H9 (cell line): Measurements from ENCODE around the gene BRI3. TPM values are rescaled to one million over a fixed set of nuclear protein-coding genes. Genes with fewer than 3 reads are reported as not detected.

ENCODE experiments used
- DNase-seq: peaks from one replicate; pipeline ENCODE4 v3.0.0-alpha.2; 2017
- H2AFZ ChIP-seq: one replicate; pipeline ENCODE4 v1.6.1; 2013; ENCODE audit warnings: mild to moderate bottlenecking, low read length, control low read depth, moderate library complexity
- H2AK5ac ChIP-seq: 2 replicates; pipeline ENCODE4 v1.6.1; 2013; ENCODE audit warnings: low read length, control low read depth, mixed read lengths; ENCODE audit not compliant: insufficient read length
- H2BK120ac ChIP-seq: one replicate; pipeline ENCODE4 v1.6.1; 2013; ENCODE audit warnings: low read depth, mild to moderate bottlenecking, low read length, control low read depth, inconsistent platforms; ENCODE audit not compliant: poor library complexity, severe bottlenecking
- H2BK12ac ChIP-seq: 2 replicates; pipeline ENCODE4 v1.6.1; 2013; ENCODE audit warnings: low read length, control low read depth, mixed read lengths, low read depth; ENCODE audit not compliant: insufficient read length
- H2BK15ac ChIP-seq: 2 replicates; pipeline ENCODE4 v1.6.1; 2013; ENCODE audit warnings: low read depth, low read length, control low read depth
- H2BK20ac ChIP-seq: one replicate; pipeline ENCODE4 v1.6.1; 2013; ENCODE audit warnings: low read depth, mild to moderate bottlenecking, low read length, control low read depth, inconsistent platforms; ENCODE audit not compliant: poor library complexity, severe bottlenecking
- H2BK5ac ChIP-seq: 2 replicates; pipeline ENCODE4 v1.6.1; 2013; ENCODE audit warnings: low read length, control low read depth, mixed read lengths; ENCODE audit not compliant: insufficient read length
- H3K14ac ChIP-seq: 2 replicates; pipeline ENCODE4 v1.6.1; 2013; ENCODE audit warnings: low read length, control low read depth; ENCODE audit not compliant: insufficient read depth
- H3K18ac ChIP-seq: 2 replicates; pipeline ENCODE4 v1.6.1; 2013; ENCODE audit warnings: low read depth, mild to moderate bottlenecking, mixed read lengths, low read length, control low read depth; ENCODE audit not compliant: insufficient read length
- H3K23ac ChIP-seq: 2 replicates; pipeline ENCODE4 v1.6.1; 2013; ENCODE audit warnings: low read length, control low read depth, mixed read lengths, low read depth; ENCODE audit not compliant: insufficient read length
- H3K23me2 ChIP-seq: 2 replicates; pipeline ENCODE4 v1.6.1; 2013; ENCODE audit warnings: low read depth, mild to moderate bottlenecking, mixed read lengths, low read length, control low read depth; ENCODE audit not compliant: insufficient read length, poor library complexity, severe bottlenecking
- H3K27ac ChIP-seq: 2 replicates; pipeline ENCODE4 v1.5.1; 2013; ENCODE audit warnings: low read length, control low read depth, mixed read lengths, low read depth; ENCODE audit not compliant: insufficient read length
- H3K27me3 ChIP-seq: 2 replicates; pipeline ENCODE4 v1.6.1; 2013; ENCODE audit warnings: low read length, control low read depth, inconsistent platforms; ENCODE audit not compliant: insufficient read depth
- H3K4ac ChIP-seq: 2 replicates; pipeline ENCODE4 v1.6.1; 2013; ENCODE audit warnings: low read depth, mild to moderate bottlenecking, control low read depth, inconsistent platforms, low read length, moderate library complexity
- H3K4me1 ChIP-seq: 2 replicates; pipeline ENCODE4 v1.6.1; 2013; ENCODE audit warnings: low read length, control low read depth, inconsistent platforms; ENCODE audit not compliant: insufficient read depth
- H3K4me2 ChIP-seq: 2 replicates; pipeline ENCODE4 v1.6.1; 2013; ENCODE audit warnings: low read length, control low read depth, mixed read lengths; ENCODE audit not compliant: insufficient read length, insufficient read depth
- H3K56ac ChIP-seq: 2 replicates; pipeline ENCODE4 v1.6.1; 2013; ENCODE audit warnings: low read depth, mild to moderate bottlenecking, mixed read lengths, low read length, control low read depth; ENCODE audit not compliant: insufficient read length
- H3K79me1 ChIP-seq: 2 replicates; pipeline ENCODE4 v1.6.1; 2013; ENCODE audit warnings: low read depth, mild to moderate bottlenecking, moderate library complexity, low read length, control low read depth, inconsistent platforms; ENCODE audit not compliant: insufficient read depth, poor library complexity, severe bottlenecking
- H3K79me2 ChIP-seq: 2 replicates; pipeline ENCODE4 v1.6.1; 2013; ENCODE audit warnings: low read length, control low read depth, inconsistent platforms; ENCODE audit not compliant: insufficient read depth
- H3K9ac ChIP-seq: 2 replicates; pipeline ENCODE4 v1.6.1; 2013; ENCODE audit warnings: low read length, control low read depth, mixed read lengths; ENCODE audit not compliant: insufficient read length; ENCODE audit errors: extremely low read depth
- H3K9me3 ChIP-seq: one replicate; pipeline ENCODE4 v1.6.1; 2013; ENCODE audit warnings: low read depth, low read length, inconsistent platforms; ENCODE audit not compliant: control insufficient read depth
- H3T11ph ChIP-seq: one replicate; pipeline ENCODE4 v1.6.1; 2013; ENCODE audit warnings: mild to moderate bottlenecking, low read length, control low read depth, inconsistent platforms
- H4K20me1 ChIP-seq: one replicate; pipeline ENCODE4 v1.6.1; 2013; ENCODE audit not compliant: control insufficient read depth, insufficient read length, insufficient read depth
- H4K5ac ChIP-seq: 2 replicates; pipeline ENCODE4 v1.6.1; 2013; ENCODE audit warnings: low read depth, mild to moderate bottlenecking, mixed read lengths, low read length, control low read depth; ENCODE audit not compliant: insufficient read length
- H4K8ac ChIP-seq: replicated peaks from 2 replicates; pipeline ENCODE4 v1.6.1; 2013; ENCODE audit warnings: low read length, control low read depth, mixed read lengths, low read depth; ENCODE audit not compliant: insufficient read length
- H4K91ac ChIP-seq: 2 replicates; pipeline ENCODE4 v1.6.1; 2013; ENCODE audit warnings: low read depth, mild to moderate bottlenecking, moderate library complexity, mixed read lengths, low read length, control low read depth; ENCODE audit not compliant: insufficient read length
- H3K27ac Mint-ChIP-seq, 3 experiments: 2 replicates in 2 of 3; 3 replicates in 1 of 3; pipeline ENCODE4 v1.8.0; 2020 to 2021; ENCODE audit warnings: mixed read lengths in 3 of 3, mild to moderate bottlenecking in 1 of 3, moderate library complexity in 1 of 3
- H3K27me3 Mint-ChIP-seq: 2 replicates; pipeline ENCODE4 v1.8.0; 2021; ENCODE audit warnings: low read depth, mild to moderate bottlenecking, moderate library complexity, mixed read lengths
- H3K36me3 Mint-ChIP-seq, 3 experiments: 2 replicates in 2 of 3; 3 replicates in 1 of 3; pipeline ENCODE4 v1.8.0; 2020 to 2021; ENCODE audit warnings: low read depth in 3 of 3, mixed read lengths in 3 of 3; ENCODE audit not compliant: insufficient read depth in 1 of 3
- H3K4me1 Mint-ChIP-seq, 2 experiments: 2 replicates each; pipeline ENCODE4 v1.8.0; 2020; ENCODE audit warnings: mixed read lengths in 2 of 2
- H3K4me3 Mint-ChIP-seq, 2 experiments: 2 replicates in 1 of 2; 3 replicates in 1 of 2; pipeline ENCODE4 v1.8.0; 2020 to 2021; ENCODE audit warnings: mild to moderate bottlenecking in 2 of 2, mixed read lengths in 2 of 2, moderate library complexity in 1 of 2
- H3K9me3 Mint-ChIP-seq, 2 experiments: 2 replicates in 1 of 2; 3 replicates in 1 of 2; pipeline ENCODE4 v1.8.0; 2020; ENCODE audit warnings: mild to moderate bottlenecking in 2 of 2, mixed read lengths in 2 of 2, moderate library complexity in 1 of 2
- CTCF ChIP-seq: fragments of 200-600 bp; sonication (generic); conservative IDR thresholded peaks from 3 replicates; pipeline ENCODE4 v1.8.0; 2021; ENCODE audit warnings: antibody characterized with exemption, mild to moderate bottlenecking
- WGBS: extraction: QIAGEN DNeasy Blood & Tissue Kit; methylation state at CpG from one replicate; pipeline ENCODE4 v1.1.7; 2013; ENCODE audit warnings: missing lambda C conversion rate, low lambda C conversion rate, mixed read lengths; ENCODE audit not compliant: insufficient read length; ENCODE audit errors: extremely low coverage; 5-methylcytosine and 5-hydroxymethylcytosine counted together
- total RNA-seq: library from RNA; stranded (reverse); gene quantifications from 2 replicates; pipeline ENCODE4 v1.2.1, GENCODE V29; 2021

Gene BRI3
- total RNA-seq, 1 experiment from 2014 or later, result 102 TPM

DNA sequence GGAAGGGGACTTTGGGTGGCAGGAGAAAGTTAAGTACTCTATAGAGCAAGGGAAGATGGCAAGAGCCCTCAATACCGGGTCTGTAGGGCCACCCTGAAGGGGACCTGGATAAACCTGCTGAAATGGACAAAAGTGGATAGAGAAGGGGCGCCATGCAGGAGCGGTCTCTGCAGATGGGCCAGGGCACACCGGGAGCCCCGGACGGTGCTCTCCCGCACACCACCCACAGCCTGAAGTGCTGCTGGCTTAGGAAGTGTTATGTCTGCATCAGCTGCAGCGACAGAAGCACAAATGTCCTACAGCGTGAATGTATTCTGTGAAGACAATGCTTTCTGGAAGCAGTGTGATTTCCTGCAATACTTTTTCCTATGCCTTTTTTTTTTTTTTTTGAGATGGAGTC is 37.7 kb downstream of the BRI3 start:
- Histone ChIP-seq H2BK15ac (no peak overlapping the region), H4K20me1 (no peaks in the 10 kb centered on the region), H2BK20ac (no peak overlapping the region), H3K14ac (no peak overlapping the region), H3K9me3 (no peaks in the 10 kb centered on the region), H3K4me2 (no peak overlapping the region), H2BK120ac (no peak overlapping the region), H4K5ac (no peak overlapping the region), H3K27me3 (no peaks in the 10 kb centered on the region), H3K23ac (no peak overlapping the region), H3K9ac (no peak overlapping the region), H3T11ph (no peak overlapping the region), H3K23me2 (no peaks in the 10 kb centered on the region), H4K8ac (no peak overlapping the region), H2AK5ac (no peak overlapping the region), H3K4ac (no peak overlapping the region), H2AFZ (no peak overlapping the region), H2BK5ac (no peak overlapping the region), H3K79me2 (0 out of 2 replicates have a peak, but pooled peaks cover 1% of the 10 kb centered on the region), H2BK12ac (no peak overlapping the region), H3K56ac (no peak overlapping the region), H3K4me1 (no peaks in the 10 kb centered on the region), H3K18ac (no peak overlapping the region), H4K91ac (no peak overlapping the region), H3K79me1 (peaks cover 3% of the 10 kb centered on the region), H3K27ac (no peak overlapping the region)
- no peak for DNase-seq
- no peak overlapping the region for H3K4me3 Mint-ChIP-seq
- peaks cover 23 to 24% of the 10 kb centered on the region in 2 experiments for H3K4me1 Mint-ChIP-seq
- H3K27me3 Mint-ChIP-seq, result no peaks in the 10 kb centered on the region
- no CpG with 5 or more reads among the region's 9 CpGs for WGBS
- peaks cover 20% of the 10 kb centered on the region in 2 experiments for H3K9me3 Mint-ChIP-seq
- no peak for TF ChIP-seq CTCF
- H3K27ac Mint-ChIP-seq, result peak overlapping the region in 1 of 3 experiments; percentile 79; a peak in 2 of 7 replicates
- peaks cover 32 to 44% (median 41%) of the 10 kb centered on the region in 3 experiments for H3K36me3 Mint-ChIP-seq
